Endometrium (tissue), 2 donors: ENCODE data around the gene HECTD4.

ENCODE experiments used
- FAIRE-seq: peaks from 2 replicates; lab custom pipeline; 2012; peaks lifted over from hg19 to GRCh38; lab: Jason Lieb, UNC
- donor health status: control.
- donor health status: control.

The HECTD4 gene

DNA sequence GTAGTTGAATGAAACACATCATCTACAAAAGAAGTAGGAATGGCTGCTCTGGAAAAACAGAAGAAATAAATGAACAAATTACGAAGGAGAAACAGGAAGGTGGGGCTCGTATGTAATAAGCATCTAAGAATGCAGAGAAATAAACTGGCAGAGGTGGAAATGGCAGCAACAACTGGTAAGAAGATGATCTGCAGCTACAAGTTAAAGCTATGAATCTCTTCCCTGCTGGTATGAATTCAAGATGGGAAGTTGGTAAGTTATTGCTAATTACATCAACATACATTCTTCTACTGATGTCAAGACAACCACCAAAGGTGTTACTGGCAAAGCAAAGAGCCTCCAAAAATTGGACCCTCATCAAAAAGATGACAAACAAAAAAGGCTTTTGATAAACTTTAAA lies 59.8 kb downstream of the HECTD4 start:
- FAIRE-seq = no peak

DNA sequence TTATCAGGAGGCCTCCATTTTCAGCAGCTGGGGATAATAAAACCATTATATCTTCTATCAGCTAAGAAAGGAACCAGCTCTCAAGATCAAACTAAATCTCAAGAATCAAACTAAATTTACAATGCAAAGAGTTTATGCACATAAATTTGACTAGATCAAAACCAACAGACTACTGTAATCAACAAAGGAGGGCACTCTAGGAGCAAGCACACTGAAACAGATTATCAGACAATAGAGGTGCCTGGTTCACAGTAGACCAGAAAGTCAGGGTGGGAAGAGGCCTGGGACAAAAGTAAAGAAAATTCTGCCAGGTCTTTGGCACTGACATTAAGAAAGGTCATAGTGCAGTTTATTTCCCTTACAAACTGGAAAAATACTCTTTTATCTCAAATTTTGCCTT lies 61.0 kb downstream of the HECTD4 start:
- no peak for FAIRE-seq

DNA sequence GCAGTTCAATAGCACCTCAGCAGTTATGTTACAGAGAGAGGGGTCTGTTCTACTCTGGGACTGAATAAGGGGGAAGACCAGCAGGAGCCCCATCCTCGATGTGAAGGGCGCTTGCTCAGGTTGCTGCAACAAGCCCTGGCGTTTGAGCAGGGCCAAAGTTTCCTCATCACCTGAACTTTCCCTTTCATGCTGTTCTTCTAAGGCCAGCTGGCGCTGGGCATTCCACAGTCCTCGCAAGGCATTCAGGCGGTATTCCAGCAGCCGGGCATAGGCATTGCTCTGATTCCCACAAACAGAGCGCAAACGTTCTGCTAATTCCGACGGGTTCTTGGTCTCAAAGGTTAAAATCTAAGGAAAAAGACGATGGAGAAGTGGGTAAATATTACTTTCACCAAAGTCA lies 62.8 kb downstream of the HECTD4 start:
- FAIRE-seq = no peak

DNA sequence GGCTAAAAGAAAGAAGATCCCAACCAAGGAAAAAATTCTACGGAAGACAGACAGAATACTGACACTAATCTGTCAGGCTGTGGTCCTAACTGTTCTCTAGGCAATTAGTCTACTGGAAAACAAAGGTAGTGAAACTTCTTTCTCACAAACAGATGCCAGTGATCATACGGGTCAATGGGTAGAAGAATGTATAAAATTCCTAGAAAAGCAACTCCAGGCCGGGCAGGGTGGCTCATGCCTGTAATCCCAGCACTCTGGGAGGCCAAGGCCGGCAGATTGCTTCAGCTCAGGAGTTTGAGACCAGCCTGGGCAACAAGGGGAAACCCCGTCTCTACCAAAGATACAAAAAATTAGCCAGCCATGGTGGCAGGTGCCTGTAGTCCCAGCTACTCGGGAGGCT lies 64.8 kb downstream of the HECTD4 start:
- FAIRE-seq = no peak

DNA sequence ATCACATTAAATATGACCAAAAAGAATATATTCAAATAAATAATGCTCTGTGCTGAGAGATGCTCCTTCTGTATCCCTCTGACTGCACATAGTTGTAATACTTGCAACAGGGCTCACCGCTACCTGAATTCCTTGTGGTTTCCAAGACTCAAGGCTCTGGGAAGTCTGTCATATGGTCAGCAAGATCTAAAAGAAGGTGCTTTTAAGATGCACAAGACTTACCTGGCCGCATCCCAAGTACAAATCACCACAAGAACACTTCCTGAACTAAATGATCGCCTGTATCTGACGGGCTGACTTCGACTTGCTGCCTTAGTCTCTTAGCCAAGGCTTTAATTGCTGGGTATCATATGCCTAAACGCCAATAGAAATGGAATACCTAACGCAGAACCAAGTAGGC lies 67.2 kb downstream of the HECTD4 start:
- no peak for FAIRE-seq

DNA sequence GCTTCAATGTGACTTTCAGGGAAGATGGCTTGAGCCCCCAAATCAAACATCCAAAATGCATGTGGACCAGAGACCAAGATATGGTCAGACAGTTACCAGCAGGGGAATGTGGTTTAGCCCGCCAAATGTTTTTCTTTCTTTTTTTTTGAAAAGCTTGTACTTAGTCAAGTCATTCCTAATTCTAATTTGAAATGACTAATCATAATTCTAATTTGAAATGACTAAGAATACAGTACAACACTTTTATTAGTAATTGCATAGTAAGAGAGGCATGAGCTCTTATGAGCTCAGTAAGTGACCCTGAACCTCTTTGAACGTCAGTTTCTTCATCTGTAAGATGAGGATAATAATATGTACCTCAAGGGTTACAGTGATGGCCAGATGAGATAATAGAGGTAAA lies 72.4 kb downstream of the HECTD4 start:
- no peak for FAIRE-seq

DNA sequence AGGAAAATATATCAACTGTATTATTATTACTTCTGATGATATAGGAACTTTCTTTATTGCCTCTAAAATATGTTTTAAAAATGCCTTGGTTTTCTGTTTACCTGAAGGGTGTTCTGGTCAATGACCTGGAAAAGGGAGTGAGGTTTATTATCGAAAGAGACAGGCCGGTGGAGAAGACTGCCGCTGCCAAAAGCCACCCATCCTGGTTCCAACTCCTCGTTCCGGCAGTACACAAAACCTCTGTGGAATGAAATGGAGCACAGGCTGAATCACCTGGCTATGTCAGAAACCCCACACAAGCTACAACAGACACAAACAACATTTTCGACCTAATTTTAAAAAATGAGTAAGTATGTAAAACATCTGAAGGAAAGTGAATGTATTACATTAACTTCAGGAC lies 73.6 kb downstream of the HECTD4 start:
- FAIRE-seq = no peak

DNA sequence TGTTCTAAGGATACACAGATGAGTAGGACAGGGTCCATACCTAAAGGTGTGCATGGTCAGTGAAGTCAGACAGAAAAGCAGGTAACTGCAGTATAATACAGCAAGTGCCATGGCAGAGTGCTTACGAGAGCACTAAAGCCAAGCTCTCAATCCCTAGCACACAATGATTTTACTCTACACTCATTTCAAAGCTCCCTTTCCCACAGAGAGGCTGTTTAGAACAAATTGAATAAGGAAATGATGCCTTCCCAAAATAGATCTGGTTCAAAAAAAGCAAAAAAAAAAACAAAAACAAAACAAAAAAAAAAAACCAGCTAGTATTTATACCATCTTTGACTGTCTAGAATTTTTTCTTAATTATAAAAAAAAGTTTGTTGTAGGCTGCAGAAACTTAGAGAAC lies 74.1 kb downstream of the HECTD4 start:
- FAIRE-seq = no peak

DNA sequence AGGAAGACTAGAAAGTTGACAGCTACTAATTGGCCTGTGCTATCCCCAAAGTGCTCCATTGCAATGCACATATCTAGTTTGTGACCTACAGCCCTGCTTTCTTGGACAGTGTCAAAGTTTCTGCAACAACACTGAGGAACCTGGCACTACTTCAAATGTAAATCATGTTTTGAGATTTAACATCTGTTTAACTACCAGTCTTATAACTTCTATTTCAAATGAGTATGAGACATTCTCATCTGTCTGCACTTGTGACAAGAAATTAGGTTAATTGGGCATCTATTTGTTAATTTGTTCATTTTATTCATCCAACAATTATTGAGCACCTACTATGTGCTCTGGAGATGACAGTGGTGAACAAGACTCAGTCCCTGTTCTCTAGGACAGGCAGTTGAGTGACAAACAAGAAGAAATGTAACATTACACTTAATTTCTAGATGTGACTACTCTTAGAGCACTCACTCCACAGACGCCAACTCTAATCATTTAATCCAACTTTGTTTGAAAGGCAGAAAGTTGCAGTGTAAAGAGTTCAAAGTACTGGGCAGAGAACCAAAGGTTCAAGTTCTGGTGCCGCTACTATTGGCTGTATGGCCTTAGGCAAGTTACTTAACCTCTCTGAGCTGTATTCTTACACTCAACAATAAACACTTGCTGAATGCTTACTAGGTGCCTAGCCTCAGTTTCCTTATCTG lies 74.8 kb downstream of the HECTD4 start:
- no peak for FAIRE-seq

DNA sequence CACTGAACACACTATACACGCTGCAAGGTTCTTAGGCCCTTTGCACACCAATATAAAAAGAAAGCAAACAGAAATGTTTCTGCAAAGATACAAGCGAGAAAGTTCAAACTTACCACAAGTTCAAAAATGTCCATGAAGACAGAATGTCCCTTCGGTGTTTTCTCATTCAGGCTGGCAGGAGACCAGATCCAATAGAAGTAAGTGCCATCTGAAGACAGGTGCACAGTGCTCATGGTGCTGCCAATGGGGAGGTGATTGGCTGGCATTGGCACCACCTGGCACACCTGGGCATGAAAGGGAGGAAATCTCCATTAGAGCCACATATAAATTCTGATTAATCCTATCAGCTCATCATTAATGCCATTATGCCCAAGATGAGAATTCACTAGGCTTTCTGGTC lies 76.3 kb downstream of the HECTD4 start:
- FAIRE-seq = no peak

DNA sequence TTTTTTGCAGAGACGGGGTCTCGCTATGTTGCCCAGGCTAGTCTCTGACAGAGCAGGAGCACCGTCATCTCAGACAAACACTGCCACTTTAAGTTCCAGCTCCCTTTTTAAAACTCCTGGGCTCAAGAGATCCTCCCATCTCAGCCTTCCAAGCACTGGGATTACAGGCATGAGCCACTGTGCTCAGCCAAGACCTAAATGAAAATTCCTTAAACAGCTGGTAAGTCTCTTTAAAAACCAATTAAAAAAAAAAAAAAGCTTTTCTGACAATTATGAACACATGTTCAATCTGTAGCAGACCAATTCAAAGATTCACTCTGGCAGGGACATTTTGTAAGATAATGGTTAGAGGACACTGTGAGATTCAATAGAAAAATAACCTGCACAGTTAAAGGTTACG lies 77.8 kb downstream of the HECTD4 start:
- no peak for FAIRE-seq

DNA sequence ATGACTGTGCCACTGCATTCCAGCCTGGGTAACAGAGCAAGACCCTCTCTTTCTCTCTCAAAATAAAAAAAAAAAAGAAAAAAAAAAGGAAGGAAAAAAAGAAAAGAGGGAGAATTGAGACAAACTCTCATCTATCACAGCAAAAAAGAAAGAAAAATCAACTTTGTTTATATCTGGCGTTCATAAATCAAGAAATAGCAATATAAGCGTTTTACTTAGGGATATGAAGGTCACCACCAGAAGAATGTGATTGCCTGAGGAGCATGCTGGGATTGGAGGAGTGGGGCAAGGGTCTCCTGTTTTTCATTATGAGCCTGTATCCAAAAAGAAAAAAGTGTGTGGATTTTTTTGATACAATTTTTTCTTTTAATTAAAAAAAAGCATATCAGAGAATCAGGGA lies 78.4 kb downstream of the HECTD4 start:
- FAIRE-seq = no peak

DNA sequence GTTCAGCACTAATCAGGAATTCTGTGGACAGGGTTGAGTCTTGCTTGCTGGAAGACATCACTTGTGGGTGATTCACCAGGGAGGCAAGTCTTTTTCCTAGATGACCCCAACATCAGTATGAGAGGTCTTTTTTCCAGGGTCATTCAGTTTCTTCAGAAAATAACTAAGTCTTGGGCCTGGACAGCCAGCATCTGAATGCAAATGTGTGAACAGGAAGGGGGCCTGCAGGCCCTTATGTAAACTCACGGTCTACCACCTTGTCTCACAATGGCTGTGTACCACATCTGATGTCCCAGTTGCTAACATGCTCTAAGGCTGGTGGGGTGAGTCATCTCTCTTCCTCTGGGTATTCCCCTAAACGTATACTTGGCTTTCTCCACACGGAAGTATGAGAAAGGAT lies 79.2 kb downstream of the HECTD4 start:
- FAIRE-seq = no peak

DNA sequence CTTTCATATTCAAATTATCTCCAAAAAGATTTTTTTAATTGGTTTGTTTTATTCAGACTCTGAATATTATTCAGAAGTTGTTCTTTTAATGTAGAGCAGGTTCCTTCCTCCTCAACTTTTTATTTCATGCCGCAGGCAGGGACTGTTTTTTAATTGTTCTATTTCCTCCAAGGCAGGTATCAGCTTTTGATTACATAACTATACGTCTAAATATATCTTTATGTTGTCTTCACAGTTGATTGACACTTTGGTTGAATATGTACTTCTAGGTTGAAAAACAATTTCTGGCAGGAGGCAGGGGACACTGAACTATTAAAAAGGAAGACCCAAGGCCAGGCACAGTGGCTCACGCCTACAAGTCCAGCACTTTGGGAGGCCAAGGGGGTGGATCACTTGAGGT lies 82.5 kb downstream of the HECTD4 start:
- FAIRE-seq = no peak

DNA sequence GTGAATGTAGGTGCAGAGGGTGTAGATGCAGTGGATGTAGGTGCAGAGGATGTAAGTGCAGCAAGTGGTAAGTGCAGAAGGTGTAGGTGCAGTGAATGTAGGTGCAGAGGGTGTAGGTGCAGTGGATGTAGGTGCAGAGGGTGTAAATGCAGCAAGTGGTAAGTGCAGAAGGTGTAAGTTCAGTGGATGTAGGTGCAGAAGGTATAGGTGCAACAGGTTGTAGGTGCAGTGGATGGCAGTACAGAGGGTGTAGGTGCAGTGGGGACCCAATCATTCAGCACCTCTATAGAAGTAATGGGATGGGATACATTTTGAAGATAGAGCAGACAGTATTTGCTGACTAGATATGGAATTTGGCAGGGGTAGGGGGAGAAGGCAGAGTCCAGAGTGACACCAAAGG lies 85.0 kb downstream of the HECTD4 start:
- FAIRE-seq = no peak

DNA sequence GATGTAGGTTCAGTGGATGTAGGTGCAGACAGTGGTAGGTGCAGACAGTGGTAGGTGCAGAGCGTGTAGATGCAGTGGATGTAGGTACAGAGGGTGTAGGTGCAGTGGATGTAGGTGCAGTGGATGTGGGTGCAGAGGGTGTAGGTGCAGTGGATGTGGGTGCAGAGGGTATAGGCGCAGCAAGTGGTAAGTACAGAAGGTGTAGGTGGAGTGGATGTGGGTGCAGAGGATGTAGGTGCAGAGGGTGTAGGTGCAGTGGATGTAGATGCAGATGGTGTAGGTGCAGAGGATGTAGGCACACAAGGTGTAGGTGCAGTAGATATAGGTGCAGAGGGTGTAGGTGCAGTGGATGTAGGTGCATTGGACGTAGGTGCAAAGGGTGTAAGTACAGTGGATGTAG lies 86.0 kb downstream of the HECTD4 start:
- no peak for FAIRE-seq

DNA sequence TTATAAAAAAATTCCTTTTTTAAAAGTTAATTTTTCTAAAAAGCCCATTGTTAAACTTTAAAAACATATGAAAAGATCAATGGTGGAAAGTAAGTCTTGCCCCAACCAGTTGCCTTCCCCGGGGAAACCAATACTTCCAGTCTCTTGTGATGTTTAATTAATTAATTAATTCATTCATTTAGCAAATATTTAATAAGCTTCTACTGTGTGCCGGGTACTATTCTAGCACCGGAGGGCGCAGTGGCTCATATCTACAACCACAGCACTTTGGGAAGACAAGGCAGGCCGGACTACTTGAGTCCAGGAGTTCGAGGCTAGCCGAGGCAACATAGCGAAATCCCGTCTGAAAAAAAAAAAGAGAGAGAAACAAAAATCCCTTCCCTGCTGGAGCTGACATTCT lies 87.4 kb downstream of the HECTD4 start:
- FAIRE-seq = no peak

DNA sequence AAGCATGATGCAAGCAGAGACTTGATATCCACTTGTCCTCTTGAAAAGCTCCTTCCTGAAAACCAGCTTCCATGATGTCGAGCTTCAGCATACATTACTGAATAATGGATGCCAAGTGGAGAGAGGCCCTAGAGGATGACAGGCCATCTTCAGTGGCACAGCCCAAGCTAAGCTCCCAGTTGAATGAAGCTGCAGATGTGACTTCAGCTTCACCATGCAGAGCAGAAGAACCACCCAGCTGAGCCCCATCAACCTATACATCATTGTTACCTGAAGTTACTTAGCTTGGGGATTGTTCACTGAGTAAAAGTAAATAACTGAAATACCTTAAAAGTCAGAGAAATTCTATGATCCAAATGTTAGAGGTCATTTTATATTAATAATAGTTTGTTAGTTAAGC lies 93.6 kb downstream of the HECTD4 start:
- FAIRE-seq = no peak

DNA sequence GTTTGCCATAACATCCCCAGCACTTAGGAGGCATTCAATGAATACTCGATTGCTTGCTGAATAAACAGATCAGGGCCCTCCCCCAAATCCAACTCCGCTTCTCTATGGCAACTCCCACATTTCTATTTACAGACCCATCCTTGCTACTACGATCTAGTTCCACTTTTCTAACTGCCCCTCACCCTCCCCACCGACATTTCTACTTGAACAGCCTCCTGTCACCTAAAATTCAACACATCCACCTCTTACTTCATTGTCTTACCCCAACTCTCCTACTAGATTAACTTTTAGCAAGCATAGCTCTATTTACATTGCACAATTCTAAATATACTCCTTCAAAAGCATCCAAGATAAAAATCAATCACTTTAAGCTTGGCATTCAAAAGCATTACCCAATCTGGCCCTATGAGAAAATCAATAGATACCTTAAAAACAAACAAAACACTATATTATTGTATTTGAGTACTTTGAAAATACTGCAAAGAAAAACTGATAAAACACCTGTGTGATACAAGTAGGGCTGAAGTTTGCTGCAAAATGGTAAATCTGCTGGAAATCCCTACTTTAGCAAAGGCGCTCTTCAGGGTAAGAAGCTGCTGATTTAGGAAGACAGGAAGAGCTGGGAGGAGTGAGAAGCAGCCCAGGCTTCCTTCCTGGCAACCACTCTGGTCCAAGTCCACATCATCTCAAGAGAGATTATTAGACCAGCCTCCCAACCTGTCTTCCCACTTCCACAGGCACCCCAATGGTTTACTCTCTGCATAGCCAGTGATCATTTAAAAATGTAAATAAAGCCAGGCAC lies 96.4 kb downstream of the HECTD4 start:
- FAIRE-seq = no peak

DNA sequence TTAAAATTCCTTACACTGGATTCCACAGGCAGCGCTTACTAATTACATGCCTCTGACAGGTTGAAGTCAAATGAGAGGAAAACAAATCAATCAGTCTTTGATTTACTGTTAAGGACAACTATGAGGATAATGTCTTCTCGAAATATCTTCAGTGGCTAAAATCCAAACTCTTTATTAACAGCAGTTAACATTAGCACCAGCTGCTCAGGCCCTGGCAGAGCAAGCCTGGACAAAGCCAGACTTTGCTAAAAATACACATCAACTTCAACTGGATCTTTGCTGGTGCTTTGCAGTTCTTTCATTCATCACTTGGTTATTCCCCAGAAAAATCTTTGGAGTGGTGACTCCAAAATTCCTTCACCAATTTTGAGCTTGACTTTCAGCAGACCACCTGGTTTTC lies 98.7 kb downstream of the HECTD4 start:
- no peak for FAIRE-seq

DNA sequence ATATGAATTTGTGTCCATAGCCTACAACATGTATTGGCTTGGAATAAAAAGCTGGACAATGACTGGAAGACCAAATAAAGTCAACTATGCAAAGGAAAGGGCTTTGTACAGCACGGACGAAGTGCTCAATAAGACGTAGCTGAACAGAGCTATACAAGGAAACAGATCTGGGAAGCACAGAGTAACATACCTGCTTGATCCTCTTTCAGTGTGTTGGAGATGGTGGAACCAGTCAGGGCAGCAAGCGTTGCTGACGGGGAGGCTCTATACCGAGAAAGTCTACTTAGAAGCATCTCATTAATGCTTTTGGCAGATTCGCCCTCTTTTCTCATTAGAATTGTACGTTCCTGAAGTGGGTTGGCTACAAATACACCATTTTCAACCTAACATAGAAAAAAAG lies 99.3 kb downstream of the HECTD4 start:
- no peak for FAIRE-seq

DNA sequence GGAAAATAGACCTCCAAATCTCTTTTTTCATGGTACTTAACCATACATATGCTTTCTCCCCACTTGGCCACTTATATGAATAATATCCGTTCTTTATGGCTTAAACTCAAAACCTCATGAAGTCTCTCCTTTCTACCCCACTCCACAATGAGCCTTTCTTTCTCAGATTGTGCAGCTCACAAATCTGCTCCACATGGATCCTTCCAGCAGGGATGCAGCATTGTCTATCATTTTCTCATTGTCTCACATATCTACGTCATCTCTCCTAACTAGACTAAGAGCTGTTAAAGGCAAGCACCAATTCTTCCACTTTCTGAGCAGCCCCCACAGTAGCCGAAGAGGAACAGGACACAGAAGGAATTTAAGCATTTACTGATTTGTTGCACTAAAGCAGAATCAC lies 106.4 kb downstream of the HECTD4 start:
- FAIRE-seq = no peak

DNA sequence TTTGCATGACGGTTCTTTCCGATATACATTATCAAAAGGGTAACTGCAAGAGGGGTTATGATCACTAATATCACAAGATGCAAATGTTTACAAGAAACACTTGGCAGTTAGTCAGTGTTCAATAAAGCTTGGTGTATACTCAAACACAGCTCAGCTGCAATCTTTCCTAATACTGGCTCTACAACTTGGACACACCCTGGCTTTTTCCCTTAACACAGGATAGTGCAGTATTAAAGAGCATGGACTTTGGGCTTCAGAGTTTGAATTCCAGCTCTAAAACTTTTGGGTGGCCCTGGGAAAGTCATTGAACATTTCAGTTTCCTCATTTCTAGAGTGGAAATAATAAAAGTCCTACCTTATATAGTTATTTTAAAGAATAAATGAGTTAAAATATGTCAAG lies 107.0 kb downstream of the HECTD4 start:
- FAIRE-seq = no peak

DNA sequence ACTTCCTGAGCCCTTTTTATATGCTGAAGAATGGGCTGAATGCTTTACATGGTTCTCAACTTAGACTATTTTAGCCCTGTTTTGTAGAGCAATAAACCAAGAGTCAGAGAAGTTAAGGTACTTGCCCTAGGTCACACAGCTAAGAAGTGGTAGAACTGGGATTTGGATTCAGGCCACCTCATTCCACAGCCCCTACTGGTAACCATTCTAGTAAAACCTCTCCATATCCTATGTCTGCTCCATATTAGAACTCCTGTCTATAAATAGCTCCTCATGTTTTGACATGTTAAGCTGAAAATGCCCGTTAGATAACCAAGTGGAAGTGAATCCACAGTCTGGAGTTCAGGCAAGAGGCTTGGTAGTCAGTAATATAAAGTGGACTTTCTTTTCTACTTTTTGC lies 111.6 kb downstream of the HECTD4 start:
- FAIRE-seq = no peak
